Rectal smooth muscle tissue (tissue), 1 donor: ENCODE data around the gene PARL.

ENCODE experiments used
- H3K27ac ChIP-seq: one replicate; pipeline ENCODE4 v1.7.0; 2013; ENCODE audit warnings: low read depth, low read length, inconsistent platforms
- H3K27me3 ChIP-seq: one replicate; pipeline ENCODE4 v1.7.0; 2013; ENCODE audit warnings: low read length; ENCODE audit not compliant: control insufficient read depth, insufficient read depth
- H3K36me3 ChIP-seq: one replicate; pipeline ENCODE4 v1.7.0; 2013; ENCODE audit warnings: low read length; ENCODE audit not compliant: control insufficient read depth, insufficient read depth
- H3K4me1 ChIP-seq: one replicate; pipeline ENCODE4 v1.7.0; 2013; ENCODE audit warnings: low read length; ENCODE audit not compliant: control insufficient read depth, insufficient read depth
- H3K4me3 ChIP-seq: one replicate; pipeline ENCODE4 v1.7.0; 2013; ENCODE audit warnings: low read length
- H3K9ac ChIP-seq: one replicate; pipeline ENCODE4 v1.7.0; 2013; ENCODE audit warnings: low read length

Gene PARL, protein sequence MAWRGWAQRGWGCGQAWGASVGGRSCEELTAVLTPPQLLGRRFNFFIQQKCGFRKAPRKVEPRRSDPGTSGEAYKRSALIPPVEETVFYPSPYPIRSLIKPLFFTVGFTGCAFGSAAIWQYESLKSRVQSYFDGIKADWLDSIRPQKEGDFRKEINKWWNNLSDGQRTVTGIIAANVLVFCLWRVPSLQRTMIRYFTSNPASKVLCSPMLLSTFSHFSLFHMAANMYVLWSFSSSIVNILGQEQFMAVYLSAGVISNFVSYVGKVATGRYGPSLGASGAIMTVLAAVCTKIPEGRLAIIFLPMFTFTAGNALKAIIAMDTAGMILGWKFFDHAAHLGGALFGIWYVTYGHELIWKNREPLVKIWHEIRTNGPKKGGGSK

DNA sequence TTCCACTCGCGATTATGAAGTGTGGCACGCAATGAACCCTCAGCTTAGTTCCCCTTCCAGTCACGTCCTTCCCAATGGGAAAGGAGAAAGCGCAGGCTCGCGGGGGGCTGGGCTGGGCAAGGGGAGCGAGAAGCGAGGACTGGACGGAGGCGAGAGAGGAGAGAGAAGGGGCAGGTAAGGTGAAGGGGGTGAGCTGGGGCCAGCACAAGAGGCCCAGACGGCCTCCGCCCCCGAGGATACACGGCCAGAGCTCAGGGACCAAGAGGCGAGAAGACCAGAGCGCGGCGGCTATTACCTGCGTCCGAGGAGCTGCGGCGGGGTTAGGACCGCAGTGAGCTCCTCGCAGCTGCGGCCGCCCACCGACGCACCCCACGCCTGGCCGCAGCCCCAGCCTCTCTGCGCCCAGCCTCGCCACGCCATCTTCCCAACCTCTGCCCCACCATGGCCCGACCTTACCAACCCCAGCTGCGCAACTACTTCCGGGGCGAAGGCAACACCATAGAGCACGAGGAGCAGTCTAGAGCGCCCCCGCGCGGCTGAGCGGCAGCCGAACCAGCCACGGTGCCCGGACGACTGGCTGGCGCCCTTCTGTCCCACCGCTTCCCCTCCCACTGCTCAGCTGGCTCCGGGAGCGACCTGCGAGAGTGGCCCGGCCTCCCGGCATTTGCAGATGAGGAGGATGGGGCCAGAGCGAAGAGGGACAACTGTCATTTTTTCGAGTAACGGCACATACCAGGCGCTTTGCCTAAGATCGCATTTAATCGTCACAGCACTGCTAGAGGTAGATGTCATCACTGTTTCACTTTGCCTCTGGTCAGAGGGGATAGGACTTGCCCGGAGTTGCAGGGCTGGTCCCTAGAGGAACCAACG, at the start of gene PARL:
PARL (minus strand) TSS at position 454 of the 870 bp plus-strand sequence; CDS start at position 420, 34 bp downstream.
- H3K9ac ChIP-seq: peak within 1 kb of the TSS; percentile 96
- peaks cover 7% of the 10 kb centered on the region for H3K4me1 ChIP-seq
- H3K27me3 ChIP-seq: no peaks in the 10 kb centered on the region
- no peaks in the 10 kb centered on the region for H3K36me3 ChIP-seq
- peak within 1 kb of the TSS; percentile 85 for H3K27ac ChIP-seq
- H3K4me3 ChIP-seq: peak within 1 kb of the TSS; percentile 97

DNA sequence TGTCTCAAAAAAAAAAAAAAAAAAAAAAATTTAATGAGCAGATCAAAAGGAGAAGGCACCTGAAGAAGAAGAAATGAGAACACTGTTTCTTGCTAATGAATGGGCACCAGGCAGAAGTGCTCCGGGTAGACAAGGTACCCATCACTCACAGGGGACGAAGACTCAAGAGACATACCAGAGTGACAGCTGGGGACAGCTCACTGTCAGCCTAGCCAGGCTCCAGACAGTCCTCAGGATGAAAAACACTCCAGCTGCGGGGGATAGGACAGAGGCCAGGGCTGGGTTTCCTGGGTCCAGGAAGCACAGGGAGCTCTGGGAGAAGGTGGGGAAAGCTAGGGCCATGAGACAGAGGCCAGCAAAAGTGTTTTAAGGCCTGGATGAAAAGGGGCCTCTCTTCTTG, 48.5 kb upstream of the PARL start:
- H3K4me3 ChIP-seq: no peak overlapping the region
- H3K9ac ChIP-seq: no peak overlapping the region
- no peaks in the 10 kb centered on the region for H3K27me3 ChIP-seq
- no peak overlapping the region for H3K27ac ChIP-seq
- H3K4me1 ChIP-seq: no peaks in the 10 kb centered on the region
- peaks cover 11% of the 10 kb centered on the region for H3K36me3 ChIP-seq

DNA sequence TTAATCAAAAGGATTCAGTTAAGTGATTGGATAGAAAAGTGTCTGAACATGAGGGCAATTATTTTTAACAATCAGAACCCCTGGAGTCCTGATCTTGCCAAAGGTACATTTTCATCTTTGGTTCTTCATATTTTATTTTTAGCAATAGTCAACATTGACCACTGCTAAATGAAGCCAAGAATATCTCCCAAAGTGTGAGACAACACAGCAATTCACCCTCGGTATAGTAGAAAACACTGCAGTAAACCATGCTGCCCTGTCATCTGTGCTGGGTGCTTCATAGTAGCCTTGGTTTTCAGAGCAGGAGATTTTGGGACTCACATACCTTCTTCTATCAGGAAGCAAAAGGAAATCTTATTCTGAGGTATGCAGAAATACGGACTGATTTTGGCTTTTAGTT, 47.2 kb upstream of the PARL start:
- no peak overlapping the region for H3K27ac ChIP-seq
- no peaks in the 10 kb centered on the region for H3K4me1 ChIP-seq
- peaks cover 6% of the 10 kb centered on the region for H3K36me3 ChIP-seq

DNA sequence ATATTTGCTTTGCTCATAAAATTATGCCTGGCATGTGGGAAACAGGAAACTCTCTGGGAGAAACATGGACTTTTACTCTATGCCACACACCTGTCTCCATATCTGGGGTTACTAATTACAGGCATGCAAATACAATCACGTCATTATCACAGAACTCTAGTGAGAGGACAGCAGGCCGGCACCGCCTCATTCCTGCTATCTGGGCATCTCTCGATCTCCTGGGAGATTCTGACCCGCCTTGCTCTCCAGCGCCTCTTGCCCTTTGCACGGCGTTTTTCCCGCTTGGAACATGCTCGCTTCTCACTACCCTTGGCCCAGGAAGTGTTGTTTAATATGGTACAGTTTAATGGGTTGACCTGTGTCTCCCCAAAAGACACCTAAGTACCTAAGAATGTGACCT, 45.4 kb upstream of the PARL start:
- H3K36me3 ChIP-seq: peaks cover 4% of the 10 kb centered on the region
- no peaks in the 10 kb centered on the region for H3K27me3 ChIP-seq
- no peaks in the 10 kb centered on the region for H3K4me1 ChIP-seq
- no peak overlapping the region for H3K27ac ChIP-seq
- H3K4me3 ChIP-seq: no peak overlapping the region
- H3K9ac ChIP-seq: no peak overlapping the region

More for the DNA sequence above, 47.2 kb upstream of the PARL start:
- Histone ChIP-seq H3K4me3 (no peak overlapping the region), H3K27me3 (no peaks in the 10 kb centered on the region), H3K9ac (no peak overlapping the region)

DNA sequence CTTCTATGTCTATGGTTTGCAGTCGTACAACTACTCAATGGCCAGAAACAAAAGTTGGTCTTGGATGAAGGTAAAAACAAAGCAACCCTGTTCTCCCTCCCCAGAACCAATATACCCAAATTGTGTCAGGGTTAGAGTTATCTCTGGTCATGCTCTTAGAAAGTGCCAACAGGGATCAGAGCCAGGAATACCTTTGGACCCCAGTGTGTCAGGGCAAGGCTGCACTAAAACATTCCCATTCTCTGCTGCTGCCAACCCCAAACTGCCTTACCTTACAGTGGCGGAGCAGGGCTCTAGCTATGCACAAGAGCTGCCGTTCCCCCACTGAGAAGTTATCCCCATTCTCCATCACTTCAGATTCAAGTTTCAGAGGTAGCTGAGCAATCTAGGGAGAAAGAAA, 42.4 kb upstream of the PARL start:
- H3K27ac ChIP-seq: no peak overlapping the region
- no peak overlapping the region for H3K9ac ChIP-seq
- no peaks in the 10 kb centered on the region for H3K4me1 ChIP-seq
- no peaks in the 10 kb centered on the region for H3K27me3 ChIP-seq
- peaks cover 10% of the 10 kb centered on the region for H3K36me3 ChIP-seq
- no peak overlapping the region for H3K4me3 ChIP-seq

DNA sequence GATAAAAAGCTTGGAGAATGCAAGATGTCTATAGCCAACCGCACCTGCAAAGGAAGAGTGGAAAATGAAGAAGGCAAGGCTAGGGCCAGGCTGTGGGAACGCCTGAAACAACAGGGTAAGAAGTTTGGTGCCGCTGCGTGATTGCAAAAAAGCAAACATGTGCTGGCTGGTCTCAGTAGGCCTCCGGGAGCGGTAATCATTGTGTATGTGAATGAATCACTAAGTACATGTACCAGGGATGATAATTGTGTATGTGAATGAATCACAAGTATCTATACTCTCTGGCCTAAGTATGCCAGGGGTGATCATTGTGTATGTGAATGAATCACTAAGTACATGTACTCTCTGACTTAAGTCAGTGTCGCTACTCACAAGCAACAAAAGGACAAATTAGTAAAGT, 40.3 kb upstream of the PARL start:
- Histone ChIP-seq H3K9ac (no peak overlapping the region), H3K27me3 (no peaks in the 10 kb centered on the region), H3K27ac (no peak overlapping the region), H3K36me3 (peaks cover 9% of the 10 kb centered on the region), H3K4me3 (no peak overlapping the region), H3K4me1 (no peaks in the 10 kb centered on the region)

DNA sequence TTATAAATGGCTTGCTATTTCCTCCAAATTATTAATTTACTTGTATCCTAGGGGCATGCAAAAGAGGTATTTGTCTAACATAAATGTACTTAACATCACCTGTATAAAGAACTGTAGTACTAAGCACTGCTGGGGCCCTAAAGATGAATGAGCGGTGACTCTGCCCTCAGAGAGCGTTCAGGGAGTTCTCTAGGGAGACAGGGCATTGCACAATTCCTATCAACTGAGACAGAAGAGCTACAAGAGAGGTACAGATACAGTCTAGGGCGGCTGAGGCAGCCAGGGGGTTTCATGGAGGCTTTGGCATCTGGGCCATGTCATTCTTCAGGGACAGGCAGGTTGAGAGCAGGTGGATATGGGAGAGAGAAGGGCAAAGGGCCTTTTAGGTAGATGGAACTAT, 39.9 kb upstream of the PARL start:
- Histone ChIP-seq H3K27ac (no peak overlapping the region), H3K36me3 (peaks cover 11% of the 10 kb centered on the region), H3K4me1 (no peaks in the 10 kb centered on the region), H3K4me3 (no peak overlapping the region), H3K27me3 (no peaks in the 10 kb centered on the region), H3K9ac (no peak overlapping the region)

DNA sequence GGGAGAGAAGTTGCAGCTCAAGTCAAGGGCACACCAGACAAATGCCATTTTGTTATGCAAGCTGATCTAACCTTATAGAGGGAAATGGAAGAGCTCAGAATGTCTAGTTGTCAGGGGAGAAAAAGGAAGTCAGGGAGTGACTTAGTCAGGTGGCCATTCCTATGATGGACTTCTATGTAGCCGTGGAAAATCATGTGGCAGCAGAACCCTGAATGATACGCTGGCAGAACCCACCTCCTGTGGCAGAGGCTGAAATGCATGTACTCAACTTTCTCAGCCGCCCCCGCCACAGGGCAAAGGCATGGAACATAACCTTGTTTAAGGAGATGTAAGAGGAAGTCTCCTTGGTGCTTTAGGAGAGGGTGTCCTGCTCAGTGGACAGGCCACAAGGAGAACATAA, 37.7 kb upstream of the PARL start:
- Histone ChIP-seq H3K4me1 (no peaks in the 10 kb centered on the region), H3K4me3 (no peak overlapping the region), H3K27ac (no peak overlapping the region), H3K27me3 (no peaks in the 10 kb centered on the region), H3K9ac (no peak overlapping the region), H3K36me3 (peaks cover 12% of the 10 kb centered on the region)

DNA sequence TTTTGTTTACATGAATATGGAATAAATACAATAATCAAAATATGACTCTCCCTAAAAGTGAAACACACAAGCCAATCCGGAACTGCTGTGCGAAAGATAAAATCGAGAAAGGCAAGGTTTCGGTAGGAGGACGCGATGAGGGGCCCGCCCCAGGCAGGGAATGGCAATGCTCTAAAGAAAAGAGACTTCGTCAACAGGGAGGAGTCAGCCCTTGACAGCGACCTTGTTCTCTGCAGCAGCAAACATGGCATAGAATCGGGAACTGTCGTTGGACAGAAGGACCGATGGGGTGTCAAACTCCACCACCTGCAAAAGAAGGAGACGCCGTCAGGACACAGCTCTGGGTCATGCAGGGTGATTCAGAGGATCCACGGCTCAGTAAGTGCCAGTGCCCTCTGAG, 36.4 kb upstream of the PARL start:
- H3K36me3 ChIP-seq: peaks cover 12% of the 10 kb centered on the region
- no peak overlapping the region for H3K9ac ChIP-seq
- H3K27ac ChIP-seq: no peak overlapping the region
- no peaks in the 10 kb centered on the region for H3K27me3 ChIP-seq
- no peak overlapping the region for H3K4me3 ChIP-seq
- H3K4me1 ChIP-seq: no peaks in the 10 kb centered on the region

DNA sequence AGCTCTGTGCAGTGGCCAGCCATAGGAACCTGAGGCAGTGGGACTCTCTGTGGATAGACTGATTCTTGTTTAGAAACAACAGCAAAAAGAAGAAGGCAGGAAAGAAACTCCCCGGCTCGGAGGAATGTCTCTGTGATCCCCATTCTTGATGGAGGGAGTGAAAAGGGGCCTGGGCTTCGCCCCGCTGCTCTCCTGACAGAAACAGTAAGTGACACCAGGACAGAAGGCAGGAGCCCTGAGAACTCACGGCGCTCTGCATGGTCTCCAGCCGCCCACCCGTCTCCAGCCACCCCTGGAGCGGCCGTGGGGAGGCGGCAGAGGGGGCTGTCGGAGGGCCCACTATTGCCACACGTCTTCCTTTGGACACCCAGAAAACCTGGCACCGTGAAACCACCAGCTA, 35.7 kb upstream of the PARL start:
- Histone ChIP-seq H3K36me3 (peaks cover 12% of the 10 kb centered on the region), H3K4me3 (no peak overlapping the region), H3K27me3 (no peaks in the 10 kb centered on the region), H3K9ac (no peak overlapping the region), H3K27ac (no peak overlapping the region), H3K4me1 (no peaks in the 10 kb centered on the region)

DNA sequence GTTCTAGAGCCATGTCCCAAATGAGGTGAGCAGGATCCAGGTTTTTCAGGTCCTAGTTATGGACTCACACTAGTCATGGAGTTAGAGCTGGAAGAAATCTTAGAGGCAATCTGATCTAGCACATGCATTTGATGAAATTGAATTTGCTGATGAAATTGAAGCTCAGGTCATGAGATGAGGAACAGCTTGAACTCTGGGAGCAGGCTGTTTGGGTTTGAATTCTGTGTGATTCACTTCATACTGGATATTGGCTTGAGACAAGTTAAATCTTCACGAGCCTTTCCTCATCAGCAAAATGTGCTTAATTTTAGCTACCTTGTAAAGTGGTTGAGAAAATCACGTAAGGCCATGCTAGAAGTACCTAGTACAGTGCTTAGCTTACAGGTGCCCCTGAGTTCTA, 33.5 kb upstream of the PARL start:
- no peak overlapping the region for H3K27ac ChIP-seq
- no peaks in the 10 kb centered on the region for H3K4me1 ChIP-seq
- H3K4me3 ChIP-seq: no peak overlapping the region
- H3K36me3 ChIP-seq: peaks cover 6% of the 10 kb centered on the region
- H3K9ac ChIP-seq: no peak overlapping the region
- no peaks in the 10 kb centered on the region for H3K27me3 ChIP-seq

DNA sequence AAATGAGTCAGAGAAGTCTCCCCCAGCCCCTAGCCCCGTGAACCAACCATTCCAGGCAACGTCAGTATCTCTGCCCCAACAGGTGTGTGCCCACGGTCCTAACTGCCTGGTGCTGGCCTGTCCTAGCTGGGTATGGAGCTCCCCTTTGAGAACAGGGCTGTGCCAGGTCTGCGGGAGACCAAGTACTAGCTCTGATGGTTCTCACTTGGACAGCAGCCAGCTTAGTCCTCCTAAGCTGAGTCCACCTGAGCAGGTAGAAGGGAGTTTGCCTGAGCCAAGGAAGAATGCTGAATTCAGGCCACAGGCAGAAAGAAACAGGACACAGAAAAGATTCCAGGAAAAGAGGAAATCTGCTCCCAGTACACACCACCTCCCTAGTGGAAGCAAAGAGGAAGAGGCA, 33.1 kb upstream of the PARL start:
- Histone ChIP-seq H3K27ac (no peak overlapping the region), H3K36me3 (peaks cover 6% of the 10 kb centered on the region), H3K4me1 (no peaks in the 10 kb centered on the region), H3K4me3 (no peak overlapping the region), H3K27me3 (no peaks in the 10 kb centered on the region), H3K9ac (no peak overlapping the region)
